OCI-LY3 (cell line): ENCODE data around the gene COL4A2.

ENCODE experiments used
- CTCF ChIP-seq: fragments of 200-600, 300-600 bp; sonication (generic); IDR thresholded peaks from 2 replicates; pipeline ENCODE4 v1.5.1; 2014; ENCODE audit warnings: antibody characterized with exemption, low read length, low read depth
- EZH2phosphoT487 ChIP-seq: fragments of 200-600 bp; shearing (Covaris generic); IDR thresholded peaks from 2 replicates; pipeline ENCODE4 v1.6.1; 2018; ENCODE audit warnings: antibody characterized with exemption, mixed run types, low read depth

GRCh38 chr13:110297011-110297410 lies 10.1 kb upstream of the COL4A2 start:
- TF ChIP-seq CTCF (no peak), EZH2phosphoT487 (no peak)
